ENCODE results near the gene DLG2. TPM values are rescaled to one million over a fixed set of nuclear protein-coding genes. Genes with fewer than 3 reads are reported as not detected.
A peak's percentile ranks its signal among the peaks of the same experiment; 100 is the strongest.

DLG2 gene
- total RNA-seq, 1 donor from 2014 or later, result 2.1 TPM

DNA sequence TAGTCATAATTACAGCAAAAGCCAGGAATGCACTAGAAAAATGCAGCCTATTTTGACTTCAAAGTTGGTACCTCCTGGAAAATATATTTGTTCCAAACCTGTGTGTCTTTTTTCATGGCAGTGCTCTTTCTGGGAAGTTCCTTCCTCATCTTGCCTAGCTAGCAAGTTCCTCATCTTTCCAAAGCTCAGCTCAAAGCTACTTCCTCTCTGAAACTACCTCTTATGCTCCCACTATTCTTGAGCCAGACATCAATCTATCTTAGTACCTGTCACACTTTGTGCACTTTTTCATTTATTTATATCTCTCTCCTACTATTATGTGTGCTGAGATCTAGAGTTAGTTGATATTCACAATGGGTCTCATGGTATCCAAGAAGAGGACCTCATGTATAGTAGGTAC lies 2149.4 kb downstream of the DLG2 start:
- Mint-ChIP-seq H3K36me3 (ENCODE audit: low read depth) (no peaks in the 10 kb centered on the region), H3K9me3 (no peaks in the 10 kb centered on the region), H3K4me1 (peaks cover 24% of the 10 kb centered on the region), H3K27ac (ENCODE audit: unreplicated experiment) (no peak overlapping the region), H3K27me3 (ENCODE audit: low read depth) (no peaks in the 10 kb centered on the region), H3K4me3 (no peak overlapping the region)
- DNase-seq (ENCODE audit: low read depth, low spot score), result no peak
- TF ChIP-seq, protein P1, sequence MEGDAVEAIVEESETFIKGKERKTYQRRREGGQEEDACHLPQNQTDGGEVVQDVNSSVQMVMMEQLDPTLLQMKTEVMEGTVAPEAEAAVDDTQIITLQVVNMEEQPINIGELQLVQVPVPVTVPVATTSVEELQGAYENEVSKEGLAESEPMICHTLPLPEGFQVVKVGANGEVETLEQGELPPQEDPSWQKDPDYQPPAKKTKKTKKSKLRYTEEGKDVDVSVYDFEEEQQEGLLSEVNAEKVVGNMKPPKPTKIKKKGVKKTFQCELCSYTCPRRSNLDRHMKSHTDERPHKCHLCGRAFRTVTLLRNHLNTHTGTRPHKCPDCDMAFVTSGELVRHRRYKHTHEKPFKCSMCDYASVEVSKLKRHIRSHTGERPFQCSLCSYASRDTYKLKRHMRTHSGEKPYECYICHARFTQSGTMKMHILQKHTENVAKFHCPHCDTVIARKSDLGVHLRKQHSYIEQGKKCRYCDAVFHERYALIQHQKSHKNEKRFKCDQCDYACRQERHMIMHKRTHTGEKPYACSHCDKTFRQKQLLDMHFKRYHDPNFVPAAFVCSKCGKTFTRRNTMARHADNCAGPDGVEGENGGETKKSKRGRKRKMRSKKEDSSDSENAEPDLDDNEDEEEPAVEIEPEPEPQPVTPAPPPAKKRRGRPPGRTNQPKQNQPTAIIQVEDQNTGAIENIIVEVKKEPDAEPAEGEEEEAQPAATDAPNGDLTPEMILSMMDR (conservative IDR thresholded peaks at IDR 0.05), result no peak

- Mint-ChIP-seq H3K36me3 (ENCODE audit: low read depth) (no peaks in the 10 kb centered on the region), H3K4me1 (peaks cover 21% of the 10 kb centered on the region), H3K9me3 (no peaks in the 10 kb centered on the region), H3K4me3 (no peak overlapping the region), H3K27ac (ENCODE audit: unreplicated experiment) (peak overlapping the region; percentile 55), H3K27me3 (ENCODE audit: low read depth) (no peaks in the 10 kb centered on the region)
- TF ChIP-seq, protein P1 (conservative IDR thresholded peaks at IDR 0.05), result no peak
- DNase-seq (ENCODE audit: low read depth, low spot score), result no peak
These were observed 2151.4 kb downstream of the DLG2 start for GRCh38 chr11:83475760-83476159.

DNA sequence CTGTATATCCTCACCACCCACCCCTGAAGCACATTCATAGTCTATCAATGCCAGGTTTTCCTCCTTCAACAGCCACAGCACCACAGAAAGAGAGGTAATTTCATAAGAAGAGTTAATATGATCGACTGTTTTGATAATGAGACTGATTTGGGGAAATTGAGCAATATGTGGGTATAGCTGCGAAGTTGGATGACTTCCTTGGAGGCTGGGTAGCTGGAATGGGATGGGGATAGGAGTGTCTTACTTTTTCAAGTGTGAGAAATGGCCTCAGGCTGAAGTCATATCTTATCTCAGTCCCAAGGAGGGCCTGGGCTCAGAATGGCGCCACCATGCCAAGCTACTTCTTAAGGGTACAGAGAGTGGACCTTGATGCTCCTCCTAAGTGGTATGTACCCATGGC lies 2153.4 kb downstream of the DLG2 start:
- Mint-ChIP-seq H3K27ac (ENCODE audit: unreplicated experiment) (no peak overlapping the region), H3K27me3 (ENCODE audit: low read depth) (no peaks in the 10 kb centered on the region), H3K4me3 (no peak overlapping the region), H3K4me1 (peaks cover 13% of the 10 kb centered on the region), H3K36me3 (ENCODE audit: low read depth) (no peaks in the 10 kb centered on the region), H3K9me3 (no peaks in the 10 kb centered on the region)
- TF ChIP-seq, protein P1 (conservative IDR thresholded peaks at IDR 0.05), result no peak
- DNase-seq (ENCODE audit: low read depth, low spot score), result no peak

DNA sequence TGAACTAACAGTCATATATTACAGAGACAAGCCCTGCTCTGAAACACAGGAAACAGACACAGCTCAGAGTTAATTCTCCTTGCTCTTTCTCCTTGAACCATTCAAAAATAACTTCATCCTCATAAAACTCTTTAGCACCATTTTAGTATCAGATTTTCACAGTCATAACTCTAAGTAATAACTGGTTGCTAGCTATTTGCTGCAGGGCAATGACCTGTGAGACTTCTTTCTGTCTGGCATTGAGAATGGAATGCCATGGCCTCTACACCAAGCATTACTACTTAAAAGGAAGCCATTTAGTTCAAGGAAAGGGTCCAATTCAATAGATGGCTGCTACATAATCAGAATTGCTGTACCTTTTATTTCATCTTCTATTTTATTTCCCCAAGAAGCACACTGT lies 2154.3 kb downstream of the DLG2 start:
- no peaks in the 10 kb centered on the region for H3K36me3 Mint-ChIP-seq (ENCODE audit: low read depth)
- no peaks in the 10 kb centered on the region for H3K9me3 Mint-ChIP-seq
- DNase-seq (ENCODE audit: low read depth, low spot score), result no peak
- TF ChIP-seq, protein P1 (conservative IDR thresholded peaks at IDR 0.05), result no peak
- no peak overlapping the region for H3K27ac Mint-ChIP-seq (ENCODE audit: unreplicated experiment)
- no peak overlapping the region for H3K4me3 Mint-ChIP-seq
- no peaks in the 10 kb centered on the region for H3K27me3 Mint-ChIP-seq (ENCODE audit: low read depth)
- H3K4me1 Mint-ChIP-seq, result peaks cover 13% of the 10 kb centered on the region

- Mint-ChIP-seq H3K36me3 (ENCODE audit: low read depth) (no peaks in the 10 kb centered on the region), H3K27ac (ENCODE audit: unreplicated experiment) (no peak overlapping the region)
These were observed 2155.1 kb downstream of the DLG2 start for GRCh38 chr11:83471831-83472727.

More at GRCh38 chr11:83471831-83472727, 2155.1 kb downstream of the DLG2 start:
- no peak for DNase-seq (ENCODE audit: low read depth, low spot score)
- Mint-ChIP-seq H3K27me3 (ENCODE audit: low read depth) (no peaks in the 10 kb centered on the region), H3K4me1 (peaks cover 13% of the 10 kb centered on the region), H3K9me3 (no peaks in the 10 kb centered on the region), H3K4me3 (no peak overlapping the region)
- TF ChIP-seq, protein P1 (conservative IDR thresholded peaks at IDR 0.05), result no peak
